Endothelial cell of umbilical vein (primary cell): ENCODE data around the gene PLXDC2. TPM values are rescaled to one million over a fixed set of nuclear protein-coding genes. Genes with fewer than 3 reads are reported as not detected.

Experiments used
- BruUV-seq: library from RNA; stranded (reverse); fragments of 400-500 nt; replicated peaks from 2 replicates; lab custom pipeline; 2021; lab: Mats Ljungman, UMichigan
- CTCF ChIA-PET: fragments of 300-600, 350-600 bp; sonication (Branson Sonifier 250); formaldehyde crosslinking; loops from one replicate; lab custom pipeline; 2021; ENCODE audit warnings: antibody characterized with exemption, inconsistent platforms; lab: Charles Lee
- POLR2A ChIA-PET: fragments of 300-600, 350-600 bp; sonication (Branson Sonifier 250); formaldehyde crosslinking; loops from one replicate; lab custom pipeline; 2021; ENCODE audit warnings: antibody characterized with exemption, inconsistent platforms; lab: Charles Lee
- DNase-seq: peaks from one replicate; pipeline ENCODE4 v3.0.0-alpha.2; 2011; ENCODE audit warnings: low read depth, low spot score
- FAIRE-seq: peaks from 2 replicates; lab custom pipeline; 2011; peaks lifted over from hg19 to GRCh38; lab: Jason Lieb, UNC
- H2AFZ ChIP-seq: 2 replicates; pipeline ENCODE4 v1.6.0; 2012; ENCODE audit warnings: low read depth, low read length, control low read depth, inconsistent platforms
- H3K27ac ChIP-seq: 2 replicates; pipeline ENCODE4 v1.5.1; 2011; ENCODE audit warnings: low read depth, mild to moderate bottlenecking, control low read depth, low read length, moderate library complexity; ENCODE audit not compliant: insufficient read depth
- H3K27me3 ChIP-seq, 2 experiments: 2 replicates each; pipeline versions ENCODE4 v1.6.0 to v1.6.1; 2011; ENCODE audit warnings: low read length in 2 of 2, mixed read lengths in 1 of 2; ENCODE audit not compliant: control insufficient read depth in 2 of 2, insufficient read depth in 2 of 2
- H3K36me3 ChIP-seq, 2 experiments: 2 replicates in 1 of 2; 3 replicates in 1 of 2; pipeline ENCODE4 v1.5.1; 2011; ENCODE audit warnings: low read length in 2 of 2, mild to moderate bottlenecking in 1 of 2, moderate library complexity in 1 of 2; ENCODE audit not compliant: control insufficient read depth in 2 of 2, insufficient read depth in 2 of 2; ENCODE audit errors: extremely low read depth in 1 of 2
- H3K4me1 ChIP-seq: 3 replicates; pipeline ENCODE4 v1.5.1; 2011; ENCODE audit warnings: mild to moderate bottlenecking, low read length; ENCODE audit not compliant: control insufficient read depth, insufficient read depth; ENCODE audit errors: extremely low read depth
- H3K4me2 ChIP-seq: 2 replicates; pipeline ENCODE4 v1.6.1; 2011; ENCODE audit warnings: low read length, control low read depth, mixed read lengths; ENCODE audit not compliant: insufficient read depth
- H3K4me3 ChIP-seq, 3 experiments: fragments of 200-600 bp in 1 of 3; sonication (generic), shearing (Covaris generic) in 1 of 3; replicated peaks in 1 of 3; 2 replicates each; pipeline ENCODE4 v1.5.1; 2011 to 2016; ENCODE audit warnings: control low read depth in 3 of 3, low read length in 3 of 3, mild to moderate bottlenecking in 2 of 3, inconsistent platforms in 1 of 3, low read depth in 1 of 3, moderate library complexity in 1 of 3; ENCODE audit not compliant: insufficient read depth in 1 of 3
- H3K79me2 ChIP-seq: 2 replicates; pipeline ENCODE4 v1.6.0; 2012; ENCODE audit warnings: low read length, inconsistent platforms; ENCODE audit not compliant: control insufficient read depth, insufficient read depth
- H3K9ac ChIP-seq: replicated peaks from 2 replicates; pipeline ENCODE3; 2011; ENCODE audit warnings: low read length, control low read depth; ENCODE audit not compliant: insufficient read depth; ENCODE audit errors: extremely low read depth
- H3K9me1 ChIP-seq: replicated peaks from 3 replicates; pipeline ENCODE4 v1.6.0; 2011; ENCODE audit warnings: mild to moderate bottlenecking, low read length; ENCODE audit not compliant: control insufficient read depth, insufficient read depth; ENCODE audit errors: extremely low read depth
- H3K9me3 ChIP-seq: replicated peaks from 2 replicates; pipeline ENCODE4 v1.5.1; 2012; ENCODE audit warnings: low read length, inconsistent platforms; ENCODE audit not compliant: control insufficient read depth, insufficient read depth
- H4K20me1 ChIP-seq: replicated peaks from 2 replicates; pipeline ENCODE3; 2011; ENCODE audit warnings: mild to moderate bottlenecking, low read length; ENCODE audit not compliant: control insufficient read depth, insufficient read depth; ENCODE audit errors: extremely low read depth
- EZH2 ChIP-seq: IDR thresholded peaks from 2 replicates; pipeline ENCODE4 v1.6.1; 2012; ENCODE audit warnings: borderline replicate concordance, low read depth, mild to moderate bottlenecking, moderate library complexity, low read length, inconsistent platforms; ENCODE audit not compliant: severe bottlenecking
- FOS ChIP-seq: IDR thresholded peaks from 2 replicates; pipeline ENCODE4 v1.6.1; 2011; ENCODE audit warnings: mild to moderate bottlenecking, low read length, moderate library complexity, borderline replicate concordance; ENCODE audit not compliant: insufficient read depth
- GATA2 ChIP-seq: IDR thresholded peaks from 2 replicates; pipeline ENCODE4 v1.7.0; 2011; ENCODE audit warnings: low read depth, mild to moderate bottlenecking, moderate library complexity, mixed read lengths, low read length; ENCODE audit not compliant: insufficient read length, insufficient read depth
- JUN ChIP-seq: IDR thresholded peaks from 2 replicates; pipeline ENCODE4 v1.6.1; 2011; ENCODE audit warnings: borderline replicate concordance, low read depth; ENCODE audit not compliant: insufficient read length, insufficient read depth
- MYC ChIP-seq: IDR thresholded peaks from one replicate; pipeline ENCODE4 v1.6.1; 2011; ENCODE audit warnings: mild to moderate bottlenecking, low read depth, low read length
- POLR2A ChIP-seq: IDR thresholded peaks from 2 replicates; pipeline ENCODE4 v1.6.1; 2012; ENCODE audit warnings: low read depth, mild to moderate bottlenecking, control low read depth, low read length
- POLR2AphosphoS5 ChIP-seq: IDR thresholded peaks from 2 replicates; pipeline ENCODE4 v1.6.1; 2012; ENCODE audit warnings: low read depth, mild to moderate bottlenecking, control low read depth, low read length, moderate library complexity; ENCODE audit not compliant: insufficient read depth
- dilution Hi-C: fragments of 300-500 bp; cut with MboI; formaldehyde crosslinking; loops from one replicate; pipeline ENCODE4 v1.15.0; 2019; ENCODE audit warnings: low sequenced_read_pairs; ENCODE audit not compliant: extremely low pct_ligation_motif_present
- intact Hi-C: fragments of 100-400 bp; cut with micrococcal nuclease; formaldehyde crosslinking; loops from one replicate; pipeline ENCODE4 v1.10.0; 2022
- polyA plus RNA-seq, 4 experiments: library from polyadenylated mRNA; depleted of rRNA in 3 of 4; stranded (reverse) in 3 of 4; unstranded in 1 of 4; fragments of >200 nt; gene quantifications; 2 replicates each; pipeline versions ENCODE4 v1.2.1 to v1.2.3, GENCODE V29; 2011 to 2012; ENCODE audit warnings: missing spikeins in 1 of 4
- total RNA-seq: library from RNA; stranded (reverse); gene quantifications from 2 replicates; pipeline ENCODE4 v1.2.3, GENCODE V29; 2021
- TF ChIP-seq, protein P1 (sequence below): IDR thresholded peaks from 2 replicates; pipeline ENCODE4 v1.6.1; 2011; ENCODE audit not compliant: insufficient read depth, insufficient read length

Gene PLXDC2
- total and polyA plus RNA-seq, 2 donors (not counting 3 experiments of a cell fraction or from before 2014, with no cell fraction given): 0.32 to 1.2 TPM

GRCh38 chr10:20087353-20087752, 271.1 kb downstream of the PLXDC2 start:
- BruUV-seq: no TSS peak
- Histone ChIP-seq H3K9ac (no peak overlapping the region), H3K9me1 (no peaks in the 10 kb centered on the region), H3K36me3 (no peaks in the 10 kb centered on the region), H4K20me1 (no peaks in the 10 kb centered on the region), H3K79me2 (no peaks in the 10 kb centered on the region), H3K27ac (no peak overlapping the region), H3K9me3 (no peaks in the 10 kb centered on the region), H3K4me1 (no peaks in the 10 kb centered on the region), H3K4me3 (no peak overlapping the region), H3K4me2 (no peak overlapping the region), H2AFZ (no peak overlapping the region), H3K27me3 (no peaks in the 10 kb centered on the region)
- POLR2A ChIA-PET: no interaction called here
- TF ChIP-seq POLR2AphosphoS5: no peak
- no peak for TF ChIP-seq MYC
- DNase-seq (no peak), FAIRE-seq (no peak)
- intact Hi-C loops: no loop called here
- dilution Hi-C loops: no loop called here
- CTCF ChIA-PET: no interaction called here

DNA sequence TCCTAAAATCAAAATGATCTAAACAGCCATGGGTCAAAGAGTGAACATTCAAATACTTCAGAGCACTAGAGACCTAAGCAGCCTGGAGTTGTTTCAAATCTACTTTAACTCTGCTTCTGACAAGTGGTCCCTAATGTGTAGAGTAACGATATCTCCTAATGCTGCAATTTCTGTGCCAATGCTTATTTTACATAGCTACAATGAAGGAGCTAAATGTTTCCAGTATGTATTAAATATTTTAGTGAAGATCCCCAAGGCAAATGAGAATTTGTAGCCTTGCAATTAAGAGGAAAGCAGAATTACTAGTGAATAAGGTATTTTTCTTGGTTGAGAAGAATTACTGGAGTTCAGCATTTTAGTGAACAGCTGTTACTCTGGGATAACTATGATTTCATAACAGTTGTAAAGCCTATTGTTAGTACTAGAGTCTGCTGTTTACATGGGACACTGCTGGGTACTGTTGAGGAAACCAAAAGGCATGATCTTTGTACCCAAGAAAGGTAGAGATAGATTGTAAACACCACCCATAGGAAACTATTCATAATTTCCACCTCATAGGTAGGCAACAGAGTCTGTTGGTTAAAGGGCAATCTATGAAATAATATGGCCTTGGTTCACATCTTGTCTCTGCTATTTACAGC, 271.9 kb downstream of the PLXDC2 start:
- no peak for TF ChIP-seq MYC
- no peak for TF ChIP-seq EZH2
- TF ChIP-seq, protein P1, sequence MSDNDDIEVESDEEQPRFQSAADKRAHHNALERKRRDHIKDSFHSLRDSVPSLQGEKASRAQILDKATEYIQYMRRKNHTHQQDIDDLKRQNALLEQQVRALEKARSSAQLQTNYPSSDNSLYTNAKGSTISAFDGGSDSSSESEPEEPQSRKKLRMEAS: no peak
- no peak for TF ChIP-seq JUN
- no peak for TF ChIP-seq GATA2
- TF ChIP-seq FOS: no peak
- TF ChIP-seq POLR2A: no peak
- H3K79me2 ChIP-seq: no peaks in the 10 kb centered on the region
- H2AFZ ChIP-seq: no peak overlapping the region
- no peak overlapping the region for H3K4me2 ChIP-seq
- no peaks in the 10 kb centered on the region for H3K4me1 ChIP-seq
- no peaks in the 10 kb centered on the region for H4K20me1 ChIP-seq
- FAIRE-seq (no peak), DNase-seq (no peak)
- H3K4me3 ChIP-seq: no peak overlapping the region
- no peaks in the 10 kb centered on the region for H3K9me3 ChIP-seq
- H3K27ac ChIP-seq: no peak overlapping the region
- no peak overlapping the region for H3K9ac ChIP-seq
- BruUV-seq: no TSS peak
- intact Hi-C loops: no loop called here
- H3K36me3 ChIP-seq: no peaks in the 10 kb centered on the region
- POLR2A ChIA-PET: no interaction called here
- no peaks in the 10 kb centered on the region for H3K27me3 ChIP-seq
- dilution Hi-C loops: no loop called here
- H3K9me1 ChIP-seq: no peaks in the 10 kb centered on the region
- CTCF ChIA-PET: no interaction called here
